Cardiac muscle cell (in vitro differentiated cells and primary cell): ENCODE data around the gene MACROD2. TPM values are rescaled to one million over a fixed set of nuclear protein-coding genes. Genes with fewer than 3 reads are reported as not detected.

Experiments
- DNase-seq, 2 donors: peaks; one replicate each; pipeline versions ENCODE4 v3.0.0 to v3.0.0-alpha.2; 2010 to 2017; ENCODE audit warnings: low read depth in 1 of 2, low spot score in 1 of 2
- H3K27ac ChIP-seq: fragments of 200-600 bp; sonication (generic); 2 replicates; pipeline ENCODE4 v1.5.1; 2016
- H3K27me3 ChIP-seq: fragments of 200-600 bp; sonication (generic); 2 replicates; pipeline ENCODE4 v1.6.0; 2016; ENCODE audit warnings: control low read depth
- H3K36me3 ChIP-seq: fragments of 200-600 bp; sonication (generic); 2 replicates; pipeline ENCODE4 v1.5.1; 2016; ENCODE audit warnings: control low read depth
- H3K4me1 ChIP-seq: fragments of 200-600 bp; sonication (generic); 2 replicates; pipeline ENCODE4 v1.8.1; 2017; ENCODE audit warnings: low read depth, mild to moderate bottlenecking, mixed run types
- H3K4me3 ChIP-seq: fragments of 200-600 bp; sonication (generic); 2 replicates; pipeline ENCODE4 v1.5.1; 2016; ENCODE audit warnings: mild to moderate bottlenecking
- H3K9me3 ChIP-seq: fragments of 200-600 bp; sonication (generic); 2 replicates; pipeline ENCODE4 v1.5.1; 2017; ENCODE audit warnings: low read depth, mild to moderate bottlenecking, control low read depth
- CTCF ChIP-seq: IDR thresholded peaks from 2 replicates; pipeline ENCODE4 v1.5.1; 2012; ENCODE audit warnings: low read depth, mild to moderate bottlenecking, low read length
- polyA plus RNA-seq: library from polyadenylated mRNA; unstranded; fragments of >200 nt; fragmentation: Nextera tagmentation; extraction: Ambion mirVana; gene quantifications from 2 replicates; pipeline ENCODE4 v1.2.1, GENCODE V29; 2016
- total RNA-seq: library from RNA; depleted of rRNA; stranded (reverse); fragments of >200 nt; gene quantifications from 2 replicates; pipeline ENCODE4 v1.2.3, GENCODE V29; 2016

Gene MACROD2
- total and polyA plus RNA-seq, 2 experiments from 2014 or later: 9.3 to 14.4 TPM

GRCh38 chr20:14507711-14508110 lies 512.4 kb downstream of the MACROD2 start:
- H3K4me1 ChIP-seq: no peaks in the 10 kb centered on the region
- H3K9me3 ChIP-seq: no peaks in the 10 kb centered on the region
- H3K27me3 ChIP-seq: no peaks in the 10 kb centered on the region
- no peak for TF ChIP-seq CTCF
- H3K4me3 ChIP-seq: no peak overlapping the region
- H3K36me3 ChIP-seq: no peaks in the 10 kb centered on the region
- H3K27ac ChIP-seq: no peak overlapping the region
- DNase-seq: no peak

GRCh38 chr20:14510341-14510740 lies 515.0 kb downstream of the MACROD2 start:
- no peak for TF ChIP-seq CTCF
- DNase-seq: no peak
- Histone ChIP-seq H3K9me3 (no peaks in the 10 kb centered on the region), H3K4me1 (no peaks in the 10 kb centered on the region), H3K27ac (no peak overlapping the region), H3K36me3 (no peaks in the 10 kb centered on the region), H3K27me3 (no peaks in the 10 kb centered on the region), H3K4me3 (no peak overlapping the region)

GRCh38 chr20:14512839-14513238 lies 517.5 kb downstream of the MACROD2 start:
- TF ChIP-seq CTCF: no peak
- H3K9me3 ChIP-seq: no peaks in the 10 kb centered on the region
- H3K36me3 ChIP-seq: no peaks in the 10 kb centered on the region
- no peak overlapping the region for H3K27ac ChIP-seq
- H3K4me3 ChIP-seq: no peak overlapping the region
- no peaks in the 10 kb centered on the region for H3K27me3 ChIP-seq
- no peak for DNase-seq
- no peaks in the 10 kb centered on the region for H3K4me1 ChIP-seq

GRCh38 chr20:14518648-14519047 lies 523.3 kb downstream of the MACROD2 start:
- Histone ChIP-seq H3K36me3 (no peaks in the 10 kb centered on the region), H3K27ac (no peak overlapping the region), H3K4me3 (no peak overlapping the region), H3K9me3 (no peaks in the 10 kb centered on the region), H3K4me1 (no peaks in the 10 kb centered on the region), H3K27me3 (no peaks in the 10 kb centered on the region)
- no peak for TF ChIP-seq CTCF
- DNase-seq: no peak

- H3K27me3 ChIP-seq: no peaks in the 10 kb centered on the region
- no peak for TF ChIP-seq CTCF
- DNase-seq: no peak
Measured at GRCh38 chr20:14521016-14521415, 525.7 kb downstream of the MACROD2 start.

GRCh38 chr20:14521436-14521835 lies 526.1 kb downstream of the MACROD2 start:
- Histone ChIP-seq H3K4me3 (no peak overlapping the region), H3K4me1 (no peaks in the 10 kb centered on the region), H3K27me3 (no peaks in the 10 kb centered on the region), H3K36me3 (no peaks in the 10 kb centered on the region), H3K9me3 (no peaks in the 10 kb centered on the region), H3K27ac (no peak overlapping the region)
- TF ChIP-seq CTCF: no peak
- DNase-seq: no peak

More at GRCh38 chr20:14521016-14521415, 525.7 kb downstream of the MACROD2 start:
- Histone ChIP-seq H3K27ac (no peak overlapping the region), H3K4me3 (no peak overlapping the region), H3K9me3 (no peaks in the 10 kb centered on the region), H3K36me3 (no peaks in the 10 kb centered on the region), H3K4me1 (no peaks in the 10 kb centered on the region)
